Tibial nerve (tissue), 4 donors: ENCODE results near the gene MXRA5.

Experiments
- CTCF ChIP-seq, 5 experiments: fragments of 200-600 bp in 3 of 5; fragments of 450-650 bp in 2 of 5; sonication (generic) in 3 of 5; IDR thresholded peaks; one replicate each; pipeline ENCODE4 v1.5.1; 2016 to 2019; ENCODE audit warnings: antibody characterized with exemption in 5 of 5, mild to moderate bottlenecking in 3 of 5, moderate library complexity in 2 of 5
- EP300 ChIP-seq, 2 donors: sonication (generic); formaldehyde crosslinking; IDR thresholded peaks; one replicate each; pipeline ENCODE4 v1.6.1; 2017; ENCODE audit warnings: antibody characterized with exemption in 2 of 2, mild to moderate bottlenecking in 1 of 2
- POLR2A ChIP-seq, 2 donors: fragments of 450-650 bp; IDR thresholded peaks; one replicate each; pipeline ENCODE4 v1.6.1; 2017; ENCODE audit warnings: antibody characterized with exemption in 2 of 2, mild to moderate bottlenecking in 2 of 2, moderate library complexity in 2 of 2

GRCh38 chrX:3378156-3378555 is 31.7 kb upstream of the MXRA5 start:
- no peak for TF ChIP-seq EP300 (IDR thresholded peaks at IDR 0.05)
- TF ChIP-seq CTCF (IDR thresholded peaks at IDR 0.05) = no peak
- no peak for TF ChIP-seq POLR2A (IDR thresholded peaks at IDR 0.05)
